ENCODE measurements around the gene SH2D1B.

DNA sequence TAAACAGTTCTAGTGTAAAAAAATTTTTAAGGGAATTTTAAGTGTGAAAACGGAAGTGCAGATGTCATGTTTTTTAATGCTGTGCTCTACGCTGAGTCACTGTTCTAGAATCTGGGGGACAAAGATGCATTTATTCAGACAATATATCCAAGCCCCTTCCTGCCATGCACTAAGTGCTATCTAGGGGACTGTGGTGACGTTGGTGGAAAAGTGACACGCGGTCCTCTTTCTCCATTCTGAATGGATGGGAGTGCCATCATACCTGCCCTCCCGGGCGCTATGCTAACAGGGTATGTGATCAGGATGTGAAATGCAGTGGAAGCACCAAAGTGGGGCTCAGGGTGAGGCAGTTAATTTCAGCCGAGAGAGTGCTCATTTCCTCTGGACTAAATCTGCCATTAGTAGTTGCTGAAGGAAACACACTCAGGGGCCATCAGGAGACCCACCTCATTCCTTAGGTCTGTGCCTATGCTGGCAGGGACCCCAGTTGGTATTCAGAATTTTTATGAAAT is 23.8 kb downstream of the SH2D1B start:
- TF ChIP-seq, protein P1, sequence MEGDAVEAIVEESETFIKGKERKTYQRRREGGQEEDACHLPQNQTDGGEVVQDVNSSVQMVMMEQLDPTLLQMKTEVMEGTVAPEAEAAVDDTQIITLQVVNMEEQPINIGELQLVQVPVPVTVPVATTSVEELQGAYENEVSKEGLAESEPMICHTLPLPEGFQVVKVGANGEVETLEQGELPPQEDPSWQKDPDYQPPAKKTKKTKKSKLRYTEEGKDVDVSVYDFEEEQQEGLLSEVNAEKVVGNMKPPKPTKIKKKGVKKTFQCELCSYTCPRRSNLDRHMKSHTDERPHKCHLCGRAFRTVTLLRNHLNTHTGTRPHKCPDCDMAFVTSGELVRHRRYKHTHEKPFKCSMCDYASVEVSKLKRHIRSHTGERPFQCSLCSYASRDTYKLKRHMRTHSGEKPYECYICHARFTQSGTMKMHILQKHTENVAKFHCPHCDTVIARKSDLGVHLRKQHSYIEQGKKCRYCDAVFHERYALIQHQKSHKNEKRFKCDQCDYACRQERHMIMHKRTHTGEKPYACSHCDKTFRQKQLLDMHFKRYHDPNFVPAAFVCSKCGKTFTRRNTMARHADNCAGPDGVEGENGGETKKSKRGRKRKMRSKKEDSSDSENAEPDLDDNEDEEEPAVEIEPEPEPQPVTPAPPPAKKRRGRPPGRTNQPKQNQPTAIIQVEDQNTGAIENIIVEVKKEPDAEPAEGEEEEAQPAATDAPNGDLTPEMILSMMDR (IDR thresholded peaks at IDR 0.05) = no peak
- TF ChIP-seq EZH2 (IDR thresholded peaks at IDR 0.05; ENCODE audit: borderline replicate concordance, insufficient read depth, low read depth, low read length, poor library complexity, severe bottlenecking) = no peak

Data from B cell (primary cell).